ENCODE measurements around the gene ELSPBP1.
"Not testable (repeated sequence)": the region's sequence is repeated elsewhere in the genome, so short reads cannot be mapped to it uniquely, and the experiment has no call there.

ELSPBP1 gene

GRCh38 chr19:47994209-47994802 lies at the start of gene ELSPBP1:
TSS of gene ELSPBP1 (plus strand) at chr19:47994632. CDS start at chr19:48008668, 14,036 bp downstream.
- no peak within 1 kb of the TSS for H3K4me3 Mint-ChIP-seq
- no peaks in the 10 kb centered on the region for H3K9me3 Mint-ChIP-seq (ENCODE audit: low read depth)
- H3K36me3 Mint-ChIP-seq, result no peaks in the 10 kb centered on the region

GRCh38 chr19:47949852-47950521 lies 44.4 kb upstream of the ELSPBP1 start:
- not testable (repeated sequence) for H3K4me3 Mint-ChIP-seq; H3K36me3 Mint-ChIP-seq; H3K4me1 Mint-ChIP-seq (ENCODE audit: low read depth); H3K27me3 Mint-ChIP-seq; H3K27ac Mint-ChIP-seq; H3K9me3 Mint-ChIP-seq (ENCODE audit: low read depth)

More at GRCh38 chr19:47994209-47994802, at the start of gene ELSPBP1:
- H3K27me3 Mint-ChIP-seq, result peaks cover 17% of the 10 kb centered on the region
- H3K27ac Mint-ChIP-seq, result no peak within 1 kb of the TSS
- no peaks in the 10 kb centered on the region for H3K4me1 Mint-ChIP-seq (ENCODE audit: low read depth)

GRCh38 chr19:47952132-47952531 lies 42.3 kb upstream of the ELSPBP1 start:
- H3K9me3 Mint-ChIP-seq (ENCODE audit: low read depth); H3K36me3 Mint-ChIP-seq; H3K27ac Mint-ChIP-seq; H3K4me3 Mint-ChIP-seq; H3K4me1 Mint-ChIP-seq (ENCODE audit: low read depth); H3K27me3 Mint-ChIP-seq: not testable (repeated sequence)

- H3K36me3 Mint-ChIP-seq; H3K4me1 Mint-ChIP-seq (ENCODE audit: low read depth); H3K27ac Mint-ChIP-seq; H3K9me3 Mint-ChIP-seq (ENCODE audit: low read depth); H3K4me3 Mint-ChIP-seq; H3K27me3 Mint-ChIP-seq: not testable (repeated sequence)
Measured at GRCh38 chr19:47955936-47956335, 38.5 kb upstream of the ELSPBP1 start.

- no peaks in the 10 kb centered on the region for H3K36me3 Mint-ChIP-seq
- peaks cover 34% of the 10 kb centered on the region for H3K27me3 Mint-ChIP-seq
- H3K27ac Mint-ChIP-seq, result no peak overlapping the region
- H3K4me1 Mint-ChIP-seq (ENCODE audit: low read depth), result no peaks in the 10 kb centered on the region
- no peaks in the 10 kb centered on the region for H3K9me3 Mint-ChIP-seq (ENCODE audit: low read depth)
- H3K4me3 Mint-ChIP-seq, result no peak overlapping the region
Measured at GRCh38 chr19:47973529-47973928, 20.9 kb upstream of the ELSPBP1 start.

- Mint-ChIP-seq H3K27me3 (peaks cover 17% of the 10 kb centered on the region), H3K4me1 (ENCODE audit: low read depth) (no peaks in the 10 kb centered on the region), H3K4me3 (no peak overlapping the region), H3K27ac (no peak overlapping the region), H3K9me3 (ENCODE audit: low read depth) (no peaks in the 10 kb centered on the region), H3K36me3 (no peaks in the 10 kb centered on the region)
Measured at GRCh38 chr19:47991191-47991808, 3.1 kb upstream of the ELSPBP1 start.

- H3K4me3 Mint-ChIP-seq, result no peak within 1 kb of the TSS
- no peak within 1 kb of the TSS for H3K27ac Mint-ChIP-seq
Measured at GRCh38 chr19:47992070-47992469, 2.4 kb upstream of the ELSPBP1 start, which contains the start of gene BSPH1. TSS of gene BSPH1 (minus strand) at chr19:47992170. CDS start at chr19:47992081, 89 bp downstream.

GRCh38 chr19:47996230-47996727 lies 1.8 kb downstream of the ELSPBP1 start:
- H3K27me3 Mint-ChIP-seq, result peaks cover 14% of the 10 kb centered on the region
- H3K9me3 Mint-ChIP-seq (ENCODE audit: low read depth), result no peaks in the 10 kb centered on the region
- no peak overlapping the region for H3K27ac Mint-ChIP-seq

More at GRCh38 chr19:47992070-47992469, 2.4 kb upstream of the ELSPBP1 start, which contains the start of gene BSPH1:
- H3K4me1 Mint-ChIP-seq (ENCODE audit: low read depth), result no peaks in the 10 kb centered on the region
- peaks cover 18% of the 10 kb centered on the region for H3K27me3 Mint-ChIP-seq
- no peaks in the 10 kb centered on the region for H3K9me3 Mint-ChIP-seq (ENCODE audit: low read depth)
- no peaks in the 10 kb centered on the region for H3K36me3 Mint-ChIP-seq

GRCh38 chr19:47998800-47999199 lies 4.4 kb downstream of the ELSPBP1 start:
- Mint-ChIP-seq H3K27me3 (peaks cover 14% of the 10 kb centered on the region), H3K4me3 (no peak overlapping the region), H3K9me3 (ENCODE audit: low read depth) (no peaks in the 10 kb centered on the region), H3K4me1 (ENCODE audit: low read depth) (no peaks in the 10 kb centered on the region), H3K36me3 (no peaks in the 10 kb centered on the region), H3K27ac (no peak overlapping the region)

More at GRCh38 chr19:47996230-47996727, 1.8 kb downstream of the ELSPBP1 start:
- Mint-ChIP-seq H3K36me3 (no peaks in the 10 kb centered on the region), H3K4me1 (ENCODE audit: low read depth) (no peaks in the 10 kb centered on the region), H3K4me3 (no peak overlapping the region)

- no peak overlapping the region for H3K27ac Mint-ChIP-seq
- no peak overlapping the region for H3K4me3 Mint-ChIP-seq
- no peaks in the 10 kb centered on the region for H3K4me1 Mint-ChIP-seq (ENCODE audit: low read depth)
- no peaks in the 10 kb centered on the region for H3K36me3 Mint-ChIP-seq
- no peaks in the 10 kb centered on the region for H3K9me3 Mint-ChIP-seq (ENCODE audit: low read depth)
- H3K27me3 Mint-ChIP-seq, result peaks cover 12% of the 10 kb centered on the region
Measured at GRCh38 chr19:48000846-48001245, 6.4 kb downstream of the ELSPBP1 start.

GRCh38 chr19:48004236-48004635 lies 9.8 kb downstream of the ELSPBP1 start:
- Mint-ChIP-seq H3K27ac (no peak overlapping the region), H3K9me3 (ENCODE audit: low read depth) (no peaks in the 10 kb centered on the region), H3K4me1 (ENCODE audit: low read depth) (no peaks in the 10 kb centered on the region), H3K4me3 (no peak overlapping the region), H3K27me3 (peaks cover 8% of the 10 kb centered on the region), H3K36me3 (no peaks in the 10 kb centered on the region)

GRCh38 chr19:48006762-48007161 lies 12.3 kb downstream of the ELSPBP1 start:
- H3K4me1 Mint-ChIP-seq (ENCODE audit: low read depth), result no peaks in the 10 kb centered on the region
- H3K36me3 Mint-ChIP-seq, result no peaks in the 10 kb centered on the region
- H3K27me3 Mint-ChIP-seq, result peaks cover 10% of the 10 kb centered on the region
- H3K4me3 Mint-ChIP-seq, result no peak overlapping the region
- no peak overlapping the region for H3K27ac Mint-ChIP-seq
- no peaks in the 10 kb centered on the region for H3K9me3 Mint-ChIP-seq (ENCODE audit: low read depth)

- no peaks in the 10 kb centered on the region for H3K4me1 Mint-ChIP-seq (ENCODE audit: low read depth)
- H3K27me3 Mint-ChIP-seq, result peaks cover 12% of the 10 kb centered on the region
- no peaks in the 10 kb centered on the region for H3K9me3 Mint-ChIP-seq (ENCODE audit: low read depth)
- no peak overlapping the region for H3K27ac Mint-ChIP-seq
- no peak overlapping the region for H3K4me3 Mint-ChIP-seq
- H3K36me3 Mint-ChIP-seq, result no peaks in the 10 kb centered on the region
Measured at GRCh38 chr19:48010932-48011758, 16.7 kb downstream of the ELSPBP1 start.

- H3K36me3 Mint-ChIP-seq, result no peaks in the 10 kb centered on the region
- no peak overlapping the region for H3K4me3 Mint-ChIP-seq
- H3K27me3 Mint-ChIP-seq, result peaks cover 22% of the 10 kb centered on the region
- H3K4me1 Mint-ChIP-seq (ENCODE audit: low read depth), result no peaks in the 10 kb centered on the region
- no peaks in the 10 kb centered on the region for H3K9me3 Mint-ChIP-seq (ENCODE audit: low read depth)
- no peak overlapping the region for H3K27ac Mint-ChIP-seq
Measured at GRCh38 chr19:48020686-48021085, 26.3 kb downstream of the ELSPBP1 start.

GRCh38 chr19:48023011-48023410 lies 28.6 kb downstream of the ELSPBP1 start:
- H3K27me3 Mint-ChIP-seq, result peaks cover 27% of the 10 kb centered on the region
- H3K4me1 Mint-ChIP-seq (ENCODE audit: low read depth), result no peaks in the 10 kb centered on the region
- no peaks in the 10 kb centered on the region for H3K36me3 Mint-ChIP-seq
- no peaks in the 10 kb centered on the region for H3K9me3 Mint-ChIP-seq (ENCODE audit: low read depth)
- no peak overlapping the region for H3K4me3 Mint-ChIP-seq
- H3K27ac Mint-ChIP-seq, result no peak overlapping the region

Measured in activated naive CD8-positive, alpha-beta T cell (primary cell).